GM21423 (cell line): ENCODE results near the gene PRKACA.
"Not testable (repeated sequence)": the region's sequence is repeated elsewhere in the genome, so short reads cannot be mapped to it uniquely, and the experiment has no call there.

ENCODE experiments used
- ATAC-seq: cut with Tn5 transposase; IDR thresholded peaks from one replicate; pipeline ENCODE4 v1.9.1; 2021; ENCODE audit warnings: mild to moderate bottlenecking, moderate library complexity; ENCODE audit not compliant: unreplicated experiment

Gene PRKACA

DNA sequence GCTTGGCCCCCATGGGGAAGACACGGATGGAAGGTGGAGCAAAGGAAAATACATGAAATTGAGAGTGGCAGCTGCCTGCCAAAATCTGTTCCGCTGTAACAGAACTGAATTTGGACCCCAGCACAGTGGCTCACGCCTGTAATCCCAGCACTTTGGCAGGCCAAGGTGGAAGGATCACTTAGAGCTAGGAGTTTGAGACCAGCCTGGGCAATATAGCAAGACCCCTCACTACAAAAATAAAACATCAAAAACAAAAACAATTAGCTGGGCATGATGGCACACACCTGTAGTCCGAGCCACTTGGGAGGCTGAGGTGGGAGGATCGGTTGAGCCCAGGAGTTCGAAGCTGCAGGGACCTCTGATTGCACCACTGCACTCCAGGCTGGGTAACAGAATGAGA, 65.1 kb downstream of the PRKACA start:
- ATAC-seq = no peak

DNA sequence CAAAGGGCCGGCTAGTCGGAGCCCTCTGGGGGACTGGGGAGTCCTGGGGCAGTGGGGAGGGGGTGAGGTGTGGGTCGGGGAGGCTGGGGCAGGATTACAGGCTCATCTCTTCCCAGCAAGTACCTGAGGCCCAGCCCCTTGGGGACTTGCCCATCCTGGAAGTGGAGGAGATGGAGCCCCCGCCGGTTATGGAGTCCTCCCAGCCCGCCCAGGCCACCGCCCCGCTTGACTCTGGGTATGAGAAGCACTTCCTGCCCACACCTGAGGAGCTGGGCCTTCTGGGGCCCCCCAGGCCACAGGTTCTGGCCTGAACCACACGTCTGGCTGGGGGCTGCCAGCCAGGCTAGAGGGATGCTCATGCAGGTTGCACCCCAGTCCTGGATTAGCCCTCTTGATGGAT, 65.6 kb downstream of the PRKACA start:
- no peak for ATAC-seq

DNA sequence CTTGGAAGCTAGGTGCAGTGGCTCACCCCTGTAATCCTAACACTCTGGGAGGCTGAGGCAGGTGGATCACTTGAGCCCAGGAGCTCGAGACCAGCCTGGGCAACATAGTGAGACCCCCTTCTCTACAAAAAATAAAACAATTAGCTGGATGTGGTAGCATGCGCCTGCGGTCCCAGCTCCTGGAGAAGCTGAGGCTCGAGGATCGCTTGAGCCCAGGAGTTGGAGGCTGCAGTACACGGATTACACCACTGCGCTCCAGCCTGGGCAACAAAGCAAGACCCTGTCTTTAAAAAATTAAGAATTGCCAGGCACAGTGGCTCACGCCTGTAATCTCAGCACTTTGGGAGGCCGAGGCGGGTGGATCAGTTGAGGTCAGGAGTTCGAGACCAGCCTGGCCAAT, 66.6 kb downstream of the PRKACA start:
- ATAC-seq = not testable (repeated sequence)

DNA sequence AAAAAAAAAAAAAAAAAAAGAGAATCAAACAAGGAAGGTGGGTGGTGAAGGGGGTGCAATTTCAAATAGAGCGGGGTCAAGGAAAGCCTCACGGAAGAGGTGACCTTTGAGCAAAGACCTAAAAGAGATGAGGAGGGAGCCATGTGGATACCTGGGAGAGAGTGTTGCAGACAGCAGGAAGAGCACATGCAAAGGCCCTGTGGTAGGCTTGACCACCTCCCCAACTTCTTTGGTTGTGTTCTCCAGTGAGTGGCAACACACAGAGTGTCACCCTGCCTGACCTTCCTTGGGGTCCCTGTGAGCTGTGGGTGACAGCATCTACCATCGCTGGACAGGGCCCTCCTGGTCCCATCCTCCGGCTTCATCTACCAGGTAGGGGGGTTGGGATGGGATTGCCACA, 67.0 kb downstream of the PRKACA start:
- no peak for ATAC-seq

DNA sequence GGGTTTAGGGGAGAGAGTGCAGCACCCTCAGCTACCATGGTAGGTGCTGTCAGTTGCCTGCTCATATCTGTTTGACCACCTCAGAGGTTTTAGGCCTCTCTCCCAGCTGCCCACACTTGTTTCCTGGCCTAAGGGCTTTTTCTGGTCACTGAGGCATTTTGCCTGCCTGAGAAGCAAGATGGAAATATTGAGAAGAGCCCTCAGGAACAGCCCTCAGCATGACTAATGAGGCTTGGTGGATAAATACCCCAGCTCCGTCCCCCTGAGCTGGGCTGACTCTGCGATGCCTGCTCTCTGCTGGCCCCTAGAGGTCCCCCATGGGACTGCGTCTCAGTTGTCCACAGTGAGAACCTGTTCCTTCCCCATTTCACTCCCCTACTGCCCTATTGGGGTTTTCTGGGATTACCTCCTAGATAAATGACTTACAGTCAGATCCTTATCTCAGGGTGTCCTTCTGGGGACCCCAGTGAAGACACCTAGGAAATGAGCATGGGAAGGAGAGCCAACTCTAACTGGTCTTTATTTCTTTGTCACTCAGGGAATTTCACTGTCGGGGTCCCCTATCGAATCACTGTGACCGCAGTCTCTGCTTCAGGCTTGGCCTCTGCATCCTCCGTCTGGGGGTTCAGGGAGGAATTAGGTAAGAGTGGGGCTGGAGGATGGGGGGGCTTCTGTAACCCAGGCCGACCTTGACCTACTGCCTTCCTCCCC, 69.0 kb downstream of the PRKACA start:
- no peak for ATAC-seq

DNA sequence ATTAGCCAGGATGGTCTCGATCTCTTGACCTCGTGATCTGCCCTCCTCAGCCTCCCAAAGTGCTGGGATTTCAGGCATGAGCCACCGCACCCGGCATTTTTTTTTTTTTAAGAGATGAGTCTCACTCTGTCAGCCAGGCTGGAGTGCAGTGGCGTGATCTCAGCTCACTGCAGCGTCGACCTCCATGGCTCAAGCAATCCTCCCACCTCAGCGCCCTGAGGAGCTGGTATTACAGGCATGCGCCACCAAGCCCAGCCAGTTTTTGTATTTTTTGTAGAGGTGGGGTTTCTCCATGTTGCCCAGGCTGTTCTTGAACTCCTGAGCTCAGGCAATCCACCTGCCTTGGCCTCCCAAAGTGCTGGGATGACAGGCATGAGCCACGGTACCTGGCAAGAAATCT, 69.7 kb downstream of the PRKACA start:
- not testable (repeated sequence) for ATAC-seq

DNA sequence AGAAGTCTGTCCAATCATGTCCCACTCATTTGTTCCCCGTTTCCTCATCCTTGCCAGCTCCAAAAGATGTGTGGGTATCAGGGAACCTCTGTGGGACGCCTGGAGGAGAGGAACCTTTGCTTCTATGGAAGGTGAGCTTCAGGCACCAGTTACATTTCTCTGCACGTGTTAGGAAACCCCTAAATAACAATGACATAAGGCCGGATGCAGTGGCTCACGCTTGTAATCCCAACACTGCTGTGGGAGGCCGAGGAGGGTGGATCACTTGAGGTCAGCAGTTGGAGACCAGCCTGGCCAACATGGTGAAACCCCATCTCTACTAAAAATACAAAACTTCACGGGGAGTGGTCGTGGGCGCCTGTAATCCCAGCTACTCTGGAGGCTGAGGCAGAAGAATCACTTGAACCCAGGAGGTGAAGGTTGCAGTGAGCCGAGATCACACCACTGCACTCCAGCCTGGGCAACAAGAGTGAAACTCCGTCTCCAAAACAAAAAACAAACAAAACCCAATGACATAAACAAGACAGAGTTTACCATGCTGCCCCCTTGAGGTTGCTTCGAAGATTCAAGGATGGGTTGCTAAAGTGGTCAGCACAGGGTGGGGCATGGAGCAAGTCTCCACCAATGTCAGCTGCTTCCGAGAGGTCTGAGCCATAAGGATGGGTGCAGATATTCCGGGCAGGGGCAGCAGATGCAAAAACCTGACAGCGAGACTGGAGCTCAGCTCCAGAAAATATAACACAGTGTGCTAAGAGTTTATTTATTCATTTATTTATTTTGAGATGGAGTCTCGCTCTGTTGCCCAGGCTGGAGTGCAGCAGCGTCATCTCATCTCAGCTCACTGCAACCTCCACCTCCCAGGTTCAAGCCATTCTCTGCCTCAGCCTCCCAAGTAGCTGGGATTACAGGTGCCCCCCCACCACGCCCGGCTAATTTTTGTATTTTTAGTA, 74.6 kb downstream of the PRKACA start:
- ATAC-seq = not testable (repeated sequence)
